ENCODE results near the gene PTGDR2. TPM values are rescaled to one million over a fixed set of nuclear protein-coding genes. Genes with fewer than 3 reads are reported as not detected.

Gene PTGDR2
- total RNA-seq, 2 experiments from 2014 or later, result 0.23 to 0.38 TPM

DNA sequence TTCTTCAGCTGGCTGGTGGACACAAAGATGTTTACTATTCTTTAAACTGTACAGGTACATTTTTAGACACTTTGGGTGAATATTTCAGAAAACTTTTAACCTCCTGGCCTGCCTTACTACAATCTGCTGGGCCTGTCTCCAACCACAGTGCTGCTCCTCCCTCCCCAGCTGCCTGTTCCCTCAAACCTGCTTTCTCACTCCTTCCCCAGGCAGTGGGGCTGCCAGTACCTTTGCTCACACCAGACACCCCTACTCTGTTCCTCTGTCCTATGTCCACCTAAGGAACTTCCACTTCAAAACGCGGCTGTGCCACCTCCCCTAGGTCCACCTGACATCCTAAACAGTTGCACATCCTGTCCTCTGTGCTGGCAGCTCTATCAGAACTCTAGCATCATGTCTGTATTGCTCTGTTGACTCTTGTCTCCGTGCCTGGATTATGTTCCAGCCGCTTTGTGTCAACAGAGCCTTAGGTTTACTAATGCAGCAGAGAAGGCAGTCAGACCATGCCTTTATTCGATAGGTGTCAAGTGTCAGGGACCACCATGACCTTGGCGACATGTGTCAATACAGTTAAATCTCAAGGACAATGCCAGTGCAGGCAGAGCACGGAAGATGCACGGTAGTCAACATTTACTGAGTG lies 25.0 kb upstream of the PTGDR2 start:
- CTCF ChIA-PET, result interaction anchor here (0.7 to 2.6 kb wide), 3 partner anchors 8 to 50 kb away, joined by 3 to 11 read pairs (median 5); no protein-coding TSS in a partner anchor
- Mint-ChIP-seq H3K27me3 (no peaks in the 10 kb centered on the region), H3K4me3 (no peak overlapping the region), H3K4me1 (ENCODE audit: low read depth) (no peaks in the 10 kb centered on the region), H3K36me3 (ENCODE audit: low read depth) (peaks cover 22% of the 10 kb centered on the region), H3K27ac (no peak overlapping the region), H3K9me3 (no peaks in the 10 kb centered on the region)
- no peak for ATAC-seq
- DNase-seq, result no peak
- intact Hi-C loops (cut with micrococcal nuclease), result no loop called here
- TF ChIP-seq CTCF (IDR thresholded peaks at IDR 0.05), result no peak
- POLR2A ChIA-PET, result interaction anchor here (1.2 kb wide), 1 partner anchor 8 kb away, joined by 3 read pairs; no protein-coding TSS in a partner anchor

GRCh38 chr11:60879971-60880588 lies 24.3 kb upstream of the PTGDR2 start:
- H3K27me3 Mint-ChIP-seq, result no peaks in the 10 kb centered on the region
- POLR2A ChIA-PET, result no interaction called here
- intact Hi-C loops (cut with micrococcal nuclease), result no loop called here
- H3K9me3 Mint-ChIP-seq, result no peaks in the 10 kb centered on the region
- TF ChIP-seq CTCF (IDR thresholded peaks at IDR 0.05), result no peak
- peaks cover 20% of the 10 kb centered on the region for H3K36me3 Mint-ChIP-seq (ENCODE audit: low read depth)
- CTCF ChIA-PET, result interaction anchor here (0.7 to 0.9 kb wide), 2 partner anchors 9 to 49 kb away, joined by 3 to 5 read pairs; no protein-coding TSS in a partner anchor
- H3K27ac Mint-ChIP-seq, result no peak overlapping the region
- H3K4me1 Mint-ChIP-seq (ENCODE audit: low read depth), result no peaks in the 10 kb centered on the region
- no peak overlapping the region for H3K4me3 Mint-ChIP-seq
- DNase-seq (no peak), ATAC-seq (no peak)

DNA sequence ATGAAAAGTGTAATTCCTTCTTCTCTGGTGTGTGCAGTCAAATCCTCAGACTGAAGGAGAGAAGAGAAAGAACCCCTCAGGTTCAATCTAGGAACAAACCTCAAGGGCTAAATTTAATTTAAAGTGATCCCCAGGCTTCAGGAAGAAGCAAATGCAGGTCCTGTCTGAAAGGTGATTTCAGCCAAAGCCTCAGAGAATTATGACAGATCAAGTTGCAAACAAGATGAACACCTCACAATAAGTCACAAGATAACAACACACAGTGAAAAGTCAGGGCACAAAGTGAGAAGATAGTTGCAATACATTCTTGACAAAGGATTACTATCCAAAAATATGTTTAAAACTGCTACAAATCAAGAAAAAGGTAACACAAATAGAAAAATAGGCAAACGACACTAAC lies 23.4 kb upstream of the PTGDR2 start:
- ATAC-seq (no peak), DNase-seq (no peak)
- H3K27me3 Mint-ChIP-seq, result no peaks in the 10 kb centered on the region
- no peaks in the 10 kb centered on the region for H3K4me1 Mint-ChIP-seq (ENCODE audit: low read depth)
- CTCF ChIA-PET, result interaction anchor here (1.6 to 1.7 kb wide), 2 partner anchors 9 to 48 kb away, joined by 8 read pairs; no protein-coding TSS in a partner anchor
- H3K27ac Mint-ChIP-seq, result no peak overlapping the region
- H3K36me3 Mint-ChIP-seq (ENCODE audit: low read depth), result peaks cover 20% of the 10 kb centered on the region
- intact Hi-C loops (cut with micrococcal nuclease), result no loop called here
- TF ChIP-seq CTCF (IDR thresholded peaks at IDR 0.05), result no peak
- POLR2A ChIA-PET, result no interaction called here
- no peaks in the 10 kb centered on the region for H3K9me3 Mint-ChIP-seq
- H3K4me3 Mint-ChIP-seq, result no peak overlapping the region

- Mint-ChIP-seq H3K4me1 (ENCODE audit: low read depth) (peaks cover 4% of the 10 kb centered on the region), H3K4me3 (no peak overlapping the region), H3K27me3 (no peaks in the 10 kb centered on the region), H3K36me3 (ENCODE audit: low read depth) (peaks cover 15% of the 10 kb centered on the region), H3K27ac (no peak overlapping the region), H3K9me3 (no peaks in the 10 kb centered on the region)
- no peak for TF ChIP-seq CTCF (IDR thresholded peaks at IDR 0.05)
- DNase-seq (no peak), ATAC-seq (no peak)
- CTCF ChIA-PET, result interaction anchor here (0.9 to 5.0 kb wide), 4 partner anchors 9 to 103 kb away, joined by 3 to 19 read pairs (median 8); no protein-coding TSS in a partner anchor
- intact Hi-C loops (cut with micrococcal nuclease), result no loop called here
- POLR2A ChIA-PET, result no interaction called here
Measured at GRCh38 chr11:60878245-60879101, 22.7 kb upstream of the PTGDR2 start.
